Epithelial cell of esophagus (primary cell): ENCODE measurements around the gene ELMO2.

Experiments used
- DNase-seq: peaks from one replicate; pipeline ENCODE4 v3.0.0; 2010; ENCODE audit warnings: low read depth
- H3K4me3 ChIP-seq: 2 replicates; pipeline ENCODE4 v1.5.1; 2011; ENCODE audit warnings: mild to moderate bottlenecking, low read length, control low read depth
- TF ChIP-seq, protein P1 (sequence below): IDR thresholded peaks from 2 replicates; pipeline ENCODE4 v1.5.1; 2011; ENCODE audit warnings: low read depth, mild to moderate bottlenecking, low read length, control low read depth, inconsistent platforms; ENCODE audit not compliant: insufficient read depth; ENCODE audit errors: missing control alignments

Gene ELMO2

DNA sequence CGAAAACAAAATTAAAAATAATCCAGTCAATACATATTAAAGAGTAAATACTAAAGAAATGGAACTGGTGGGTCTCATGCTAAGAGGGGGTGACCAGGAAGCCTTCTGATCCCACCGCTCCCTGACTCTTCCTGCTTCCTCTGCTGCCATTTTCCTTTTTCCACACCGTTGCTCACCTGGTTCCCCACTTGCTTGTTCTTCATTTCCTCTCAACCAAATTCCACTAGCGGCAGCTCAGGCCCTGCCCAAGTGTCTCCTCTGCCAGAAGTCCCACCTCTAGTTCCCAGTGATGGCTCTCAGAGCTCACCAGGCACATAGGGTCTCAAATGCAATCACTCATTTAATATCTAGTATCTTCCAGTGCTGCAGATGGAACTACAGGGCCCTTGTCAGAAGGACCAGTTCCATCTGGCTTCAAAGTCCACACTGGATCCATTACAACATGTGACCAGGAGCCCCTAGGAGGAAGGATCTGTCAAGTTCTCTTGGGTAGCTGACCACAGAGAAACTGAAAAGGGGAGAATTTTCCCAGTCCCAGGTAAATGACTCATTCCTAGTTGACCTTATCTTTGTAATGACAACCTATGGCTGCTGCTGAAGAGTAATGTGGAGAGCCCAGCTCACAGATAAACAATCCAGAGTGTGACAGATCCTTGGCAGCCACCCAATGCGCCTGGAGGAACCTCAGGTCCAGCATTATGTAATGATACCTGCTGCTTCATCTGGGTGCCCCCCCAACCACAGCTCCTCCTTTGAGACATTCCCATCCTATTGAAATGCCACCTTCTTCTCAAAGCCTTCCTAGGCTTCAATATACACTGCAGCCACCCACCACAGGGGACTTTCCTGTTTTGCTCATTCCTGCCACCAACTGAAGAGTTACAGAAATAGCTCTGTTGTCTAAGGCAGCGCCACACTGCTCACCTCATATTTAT lies 38.2 kb downstream of the ELMO2 start:
- peak; percentile 56 for DNase-seq
- TF ChIP-seq, protein P1, sequence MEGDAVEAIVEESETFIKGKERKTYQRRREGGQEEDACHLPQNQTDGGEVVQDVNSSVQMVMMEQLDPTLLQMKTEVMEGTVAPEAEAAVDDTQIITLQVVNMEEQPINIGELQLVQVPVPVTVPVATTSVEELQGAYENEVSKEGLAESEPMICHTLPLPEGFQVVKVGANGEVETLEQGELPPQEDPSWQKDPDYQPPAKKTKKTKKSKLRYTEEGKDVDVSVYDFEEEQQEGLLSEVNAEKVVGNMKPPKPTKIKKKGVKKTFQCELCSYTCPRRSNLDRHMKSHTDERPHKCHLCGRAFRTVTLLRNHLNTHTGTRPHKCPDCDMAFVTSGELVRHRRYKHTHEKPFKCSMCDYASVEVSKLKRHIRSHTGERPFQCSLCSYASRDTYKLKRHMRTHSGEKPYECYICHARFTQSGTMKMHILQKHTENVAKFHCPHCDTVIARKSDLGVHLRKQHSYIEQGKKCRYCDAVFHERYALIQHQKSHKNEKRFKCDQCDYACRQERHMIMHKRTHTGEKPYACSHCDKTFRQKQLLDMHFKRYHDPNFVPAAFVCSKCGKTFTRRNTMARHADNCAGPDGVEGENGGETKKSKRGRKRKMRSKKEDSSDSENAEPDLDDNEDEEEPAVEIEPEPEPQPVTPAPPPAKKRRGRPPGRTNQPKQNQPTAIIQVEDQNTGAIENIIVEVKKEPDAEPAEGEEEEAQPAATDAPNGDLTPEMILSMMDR, result no peak
- H3K4me3 ChIP-seq, result no peak overlapping the region

- no peak overlapping the region for H3K4me3 ChIP-seq
- TF ChIP-seq, protein P1, result no peak
- DNase-seq, result no peak
Observed at GRCh38 chr20:46367234-46367633, 39.2 kb downstream of the ELMO2 start.

DNA sequence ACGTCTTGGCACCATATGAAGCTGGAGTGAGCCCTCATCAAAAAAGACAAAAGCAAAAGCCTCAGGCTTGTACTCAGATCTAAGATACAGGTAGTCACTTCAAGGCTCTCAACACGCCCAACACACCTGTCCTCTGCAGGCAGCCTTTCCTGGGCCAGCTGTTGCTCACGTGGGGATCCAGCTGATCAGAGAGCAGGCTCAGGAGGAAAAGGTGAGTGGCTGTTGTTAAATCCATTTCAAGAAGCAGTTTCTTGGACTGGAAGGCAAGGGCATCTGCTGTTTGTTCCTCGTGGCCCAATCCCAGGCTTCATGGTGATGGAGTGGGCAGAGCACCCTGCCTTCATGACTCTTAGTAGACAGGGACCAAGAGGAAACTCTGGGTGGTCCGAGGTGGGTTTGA lies 39.6 kb downstream of the ELMO2 start:
- DNase-seq, result no peak
- no peak overlapping the region for H3K4me3 ChIP-seq
- TF ChIP-seq, protein P1, result no peak

- no peak for DNase-seq
- TF ChIP-seq, protein P1, result no peak
- no peak overlapping the region for H3K4me3 ChIP-seq
Observed at GRCh38 chr20:46365487-46366220, 40.8 kb downstream of the ELMO2 start.

GRCh38 chr20:46364670-46365486 lies 41.5 kb downstream of the ELMO2 start:
- TF ChIP-seq, protein P1, result no peak
- H3K4me3 ChIP-seq, result peak overlapping the region; percentile 79
- DNase-seq, result no peak

- peak overlapping the region; percentile 79 for H3K4me3 ChIP-seq
- DNase-seq, result peak; percentile 87
- TF ChIP-seq, protein P1, result no peak
Observed at GRCh38 chr20:46363874-46364669, 42.3 kb downstream of the ELMO2 start.
